Naive thymus-derived CD4-positive, alpha-beta T cell (primary cell): ENCODE data around the gene FAM81B. TPM values are rescaled to one million over a fixed set of nuclear protein-coding genes. Genes with fewer than 3 reads are reported as not detected.

Experiments
- ATAC-seq: fragments of 150-1000 bp; cut with Tn5 transposase; 2 replicates; pipeline ENCODE4 v1.10.0; 2021; ENCODE audit warnings: mild to moderate bottlenecking, moderate library complexity
- CTCF ChIA-PET: fragments of 350-600 bp; sonication (Branson Sonifier 250); formaldehyde crosslinking; loops from one replicate; lab custom pipeline; 2021; ENCODE audit warnings: antibody characterized with exemption; lab: Charles Lee
- POLR2A ChIA-PET: fragments of 350-600 bp; sonication (Branson Sonifier 250); formaldehyde crosslinking; loops from one replicate; lab custom pipeline; 2021; ENCODE audit warnings: antibody characterized with exemption, inconsistent platforms; lab: Charles Lee
- DNase-seq, 9 donors: peaks; one replicate each; pipeline versions ENCODE4 v3.0.0 to v3.0.0-alpha.2; 2020 to 2022; ENCODE audit warnings: mixed read lengths in 1 of 9
- H3K27ac ChIP-seq: one replicate; pipeline ENCODE4 v1.7.0; 2013; ENCODE audit warnings: mild to moderate bottlenecking, low read depth, low read length, moderate library complexity
- H3K27me3 ChIP-seq, 2 donors: one replicate each; pipeline ENCODE4 v1.7.0; 2013; ENCODE audit warnings: low read length in 2 of 2, mild to moderate bottlenecking in 2 of 2, moderate library complexity in 2 of 2; ENCODE audit not compliant: control insufficient read depth in 2 of 2, insufficient read depth in 2 of 2
- H3K36me3 ChIP-seq, 3 experiments: 1 replicate in 2 of 3; 2 replicates in 1 of 3; pipeline ENCODE4 v1.7.0; 2013; ENCODE audit warnings: low read length in 3 of 3, mild to moderate bottlenecking in 3 of 3, moderate library complexity in 1 of 3; ENCODE audit not compliant: insufficient read depth in 3 of 3, control insufficient read depth in 2 of 3
- H3K4me1 ChIP-seq, 2 donors: one replicate each; pipeline ENCODE4 v1.7.0; 2013; ENCODE audit warnings: low read length in 2 of 2, mild to moderate bottlenecking in 2 of 2, moderate library complexity in 1 of 2; ENCODE audit not compliant: control insufficient read depth in 2 of 2, insufficient read depth in 2 of 2
- H3K4me3 ChIP-seq: 2 replicates; pipeline ENCODE4 v1.7.0; 2013; ENCODE audit warnings: mild to moderate bottlenecking, low read length
- H3K9me3 ChIP-seq, 3 experiments: 1 replicate in 2 of 3; 2 replicates in 1 of 3; pipeline ENCODE4 v1.7.0; 2013; ENCODE audit warnings: low read length in 3 of 3; ENCODE audit not compliant: control insufficient read depth in 2 of 3
- H3K27ac Mint-ChIP-seq, 9 donors: one replicate each; pipeline ENCODE4 v1.8.0; 2020 to 2022; ENCODE audit warnings: mixed read lengths in 9 of 9, mild to moderate bottlenecking in 8 of 9, moderate library complexity in 5 of 9, inconsistent platforms in 2 of 9
- H3K27me3 Mint-ChIP-seq, 5 donors: one replicate each; pipeline ENCODE4 v1.8.0; 2021 to 2022; ENCODE audit warnings: mixed read lengths in 5 of 5, mild to moderate bottlenecking in 1 of 5
- H3K36me3 Mint-ChIP-seq, 5 donors: one replicate each; pipeline ENCODE4 v1.8.0; 2020 to 2022; ENCODE audit warnings: mixed read lengths in 5 of 5, mild to moderate bottlenecking in 3 of 5, inconsistent platforms in 1 of 5
- H3K4me1 Mint-ChIP-seq, 7 donors: one replicate each; pipeline ENCODE4 v1.8.0; 2020 to 2022; ENCODE audit warnings: mixed read lengths in 7 of 7, mild to moderate bottlenecking in 3 of 7, inconsistent platforms in 1 of 7
- H3K4me3 Mint-ChIP-seq, 10 donors: one replicate each; pipeline ENCODE4 v1.8.0; 2020 to 2022; ENCODE audit warnings: mild to moderate bottlenecking in 10 of 10, mixed read lengths in 10 of 10, moderate library complexity in 6 of 10, inconsistent platforms in 2 of 10
- H3K9me3 Mint-ChIP-seq, 11 donors: one replicate each; pipeline ENCODE4 v1.8.0; 2020 to 2022; ENCODE audit warnings: mixed read lengths in 11 of 11, mild to moderate bottlenecking in 4 of 11, inconsistent platforms in 1 of 11, moderate library complexity in 1 of 11
- intact Hi-C, 2 donors: fragments of 100-400 bp; cut with micrococcal nuclease; formaldehyde crosslinking; loops; one replicate each; pipeline ENCODE4 v1.15.1; 2023
- polyA plus RNA-seq, 2 donors: library from polyadenylated mRNA; unstranded; fragments of 300-500 nt; fragmentation: Illumina TruSeq; gene quantifications; one replicate each; pipeline ENCODE4 v1.2.3, GENCODE V29; 2021
- total RNA-seq, 6 experiments: library from RNA in 5 of 6; stranded (reverse) in 5 of 6; gene quantifications; 1 replicate in 5 of 6; 2 replicates in 1 of 6; pipeline ENCODE4 v1.2.3 and lab custom pipeline; 2021 to 2026

FAM81B gene
- total and polyA plus RNA-seq, 7 experiments from 2014 or later, result not detected

DNA sequence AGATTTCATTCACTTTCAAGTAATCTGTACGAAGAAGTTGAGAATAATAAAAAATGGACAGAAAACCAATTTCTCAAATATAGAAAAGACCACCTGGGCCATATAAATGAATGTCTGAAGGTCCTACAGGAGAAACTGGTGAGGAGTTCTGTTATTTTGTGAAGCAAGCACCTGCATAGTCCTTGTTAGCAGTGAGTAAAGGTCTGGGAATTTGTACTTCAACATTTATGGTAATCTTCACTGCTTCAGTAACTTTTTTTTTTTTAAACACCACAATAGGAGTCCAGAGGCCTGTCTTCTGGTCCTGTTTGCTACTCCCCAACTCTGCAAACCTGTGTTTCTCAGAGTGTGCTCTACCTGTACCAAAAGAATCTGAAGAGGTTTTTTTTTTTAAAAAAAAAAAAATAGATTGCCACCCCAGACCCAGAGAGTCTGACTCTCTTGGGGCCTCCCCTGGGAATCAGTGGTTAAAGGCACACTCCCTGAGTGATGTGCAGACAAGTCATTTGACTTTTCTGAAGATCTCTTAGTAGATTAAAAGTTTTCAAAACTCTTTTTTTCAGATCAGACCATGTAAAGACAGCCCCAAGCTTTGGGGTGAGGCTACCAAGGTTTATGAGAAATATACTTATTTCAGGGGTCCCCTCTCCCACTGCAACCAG, 55.5 kb downstream of the FAM81B start:
- no peak overlapping the region for H3K4me3 ChIP-seq
- Mint-ChIP-seq H3K4me3 (no peak overlapping the region), H3K27me3 (peaks cover 0 to 17% (median 9%) of the 10 kb centered on the region in 5 donors), H3K36me3 (no peaks in the 10 kb centered on the region), H3K4me1 (peaks cover 0 to 2% (median 0%) of the 10 kb centered on the region in 7 donors), H3K27ac (no peak overlapping the region), H3K9me3 (peaks cover 0 to 1% (median 0%) of the 10 kb centered on the region in 11 donors)
- DNase-seq (no peak), ATAC-seq (no peak)
- H3K27ac ChIP-seq, result no peak overlapping the region
- intact Hi-C loops, result no loop called here
- ChIA-PET POLR2A (no interaction called here), CTCF (no interaction called here)
- no peaks in the 10 kb centered on the region for H3K9me3 ChIP-seq
- H3K36me3 ChIP-seq, result no peaks in the 10 kb centered on the region
- H3K4me1 ChIP-seq, result no peaks in the 10 kb centered on the region
- H3K27me3 ChIP-seq, result no peaks in the 10 kb centered on the region

- H3K4me3 Mint-ChIP-seq, result no peak overlapping the region
- Histone ChIP-seq H3K4me1 (no peaks in the 10 kb centered on the region), H3K9me3 (no peaks in the 10 kb centered on the region), H3K27me3 (no peaks in the 10 kb centered on the region), H3K4me3 (no peak overlapping the region), H3K36me3 (no peaks in the 10 kb centered on the region), H3K27ac (no peak overlapping the region)
- intact Hi-C loops, result no loop called here
- ATAC-seq (no peak), DNase-seq (no peak)
- peaks cover 0 to 1% (median 0%) of the 10 kb centered on the region in 11 donors for H3K9me3 Mint-ChIP-seq
- no peak overlapping the region for H3K27ac Mint-ChIP-seq
- CTCF ChIA-PET, result no interaction called here
- H3K4me1 Mint-ChIP-seq, result peaks cover 0 to 2% (median 0%) of the 10 kb centered on the region in 7 donors
- POLR2A ChIA-PET, result no interaction called here
- H3K27me3 Mint-ChIP-seq, result peaks cover 0 to 16% (median 9%) of the 10 kb centered on the region in 5 donors
- no peaks in the 10 kb centered on the region for H3K36me3 Mint-ChIP-seq
These were observed 56.8 kb downstream of the FAM81B start for GRCh38 chr5:95447961-95448360.

GRCh38 chr5:95448789-95449188, 57.6 kb downstream of the FAM81B start:
- no peaks in the 10 kb centered on the region for H3K27me3 ChIP-seq
- no peaks in the 10 kb centered on the region for H3K36me3 ChIP-seq
- no peak overlapping the region for H3K4me3 ChIP-seq
- CTCF ChIA-PET, result no interaction called here
- no peaks in the 10 kb centered on the region for H3K9me3 Mint-ChIP-seq
- no peak overlapping the region for H3K4me3 Mint-ChIP-seq
- H3K4me1 Mint-ChIP-seq, result peaks cover 0 to 2% (median 0%) of the 10 kb centered on the region in 7 donors
- no peaks in the 10 kb centered on the region for H3K4me1 ChIP-seq
- no peak for DNase-seq
- H3K27ac ChIP-seq, result no peak overlapping the region
- H3K27me3 Mint-ChIP-seq, result peaks cover 0 to 13% (median 9%) of the 10 kb centered on the region in 5 donors
- no peak for ATAC-seq
- POLR2A ChIA-PET, result no interaction called here
- intact Hi-C loops, result no loop called here
- no peak overlapping the region for H3K27ac Mint-ChIP-seq
- H3K36me3 Mint-ChIP-seq, result no peaks in the 10 kb centered on the region
- H3K9me3 ChIP-seq, result no peaks in the 10 kb centered on the region

- H3K9me3 ChIP-seq, result no peaks in the 10 kb centered on the region
- no peak overlapping the region for H3K4me3 ChIP-seq
- ChIA-PET CTCF (no interaction called here), POLR2A (no interaction called here)
- no peak overlapping the region for H3K27ac ChIP-seq
- Mint-ChIP-seq H3K27ac (no peak overlapping the region), H3K4me1 (peaks cover 0 to 2% (median 0%) of the 10 kb centered on the region in 7 donors), H3K4me3 (no peak overlapping the region), H3K36me3 (no peaks in the 10 kb centered on the region), H3K27me3 (peaks cover 0 to 11% (median 4%) of the 10 kb centered on the region in 5 donors), H3K9me3 (no peaks in the 10 kb centered on the region)
- H3K36me3 ChIP-seq, result no peaks in the 10 kb centered on the region
- no peaks in the 10 kb centered on the region for H3K27me3 ChIP-seq
- no peaks in the 10 kb centered on the region for H3K4me1 ChIP-seq
- intact Hi-C loops, result no loop called here
- DNase-seq, result no peak
- no peak for ATAC-seq
These were observed 58.3 kb downstream of the FAM81B start for GRCh38 chr5:95449460-95449859.

- no peak for ATAC-seq
- H3K36me3 Mint-ChIP-seq, result peaks cover 0 to 5% (median 2%) of the 10 kb centered on the region in 5 donors
- H3K27ac Mint-ChIP-seq, result no peak overlapping the region
- no peak overlapping the region for H3K4me3 ChIP-seq
- peaks cover 0 to 6% (median 0%) of the 10 kb centered on the region in 7 donors for H3K4me1 Mint-ChIP-seq
- DNase-seq, result no peak
- no peaks in the 10 kb centered on the region for H3K4me1 ChIP-seq
- no peaks in the 10 kb centered on the region for H3K27me3 ChIP-seq
- H3K27me3 Mint-ChIP-seq, result peaks cover 0 to 4% (median 0%) of the 10 kb centered on the region in 5 donors
- H3K27ac ChIP-seq, result no peak overlapping the region
- H3K9me3 ChIP-seq, result no peaks in the 10 kb centered on the region
- POLR2A ChIA-PET, result no interaction called here
- no peak overlapping the region for H3K4me3 Mint-ChIP-seq
- no peaks in the 10 kb centered on the region for H3K36me3 ChIP-seq
- intact Hi-C loops, result no loop called here
- H3K9me3 Mint-ChIP-seq, result peaks cover 0 to 4% (median 0%) of the 10 kb centered on the region in 11 donors
- CTCF ChIA-PET, result no interaction called here
These were observed 63.4 kb downstream of the FAM81B start for GRCh38 chr5:95454536-95454935.

GRCh38 chr5:95460665-95461064, 69.5 kb downstream of the FAM81B start:
- H3K27me3 Mint-ChIP-seq, result no peaks in the 10 kb centered on the region
- ATAC-seq (no peak), DNase-seq (no peak)
- no peak overlapping the region for H3K4me3 ChIP-seq
- no peak overlapping the region for H3K27ac Mint-ChIP-seq
- POLR2A ChIA-PET, result no interaction called here
- peaks cover 0 to 3% (median 0%) of the 10 kb centered on the region in 7 donors for H3K4me1 Mint-ChIP-seq
- H3K4me1 ChIP-seq, result no peaks in the 10 kb centered on the region
- intact Hi-C loops, result no loop called here
- H3K4me3 Mint-ChIP-seq, result no peak overlapping the region
- CTCF ChIA-PET, result no interaction called here
- peaks cover 0 to under 1% (median 0%) of the 10 kb centered on the region in 11 donors for H3K9me3 Mint-ChIP-seq
- no peaks in the 10 kb centered on the region for H3K27me3 ChIP-seq
- H3K27ac ChIP-seq, result no peak overlapping the region
- H3K36me3 Mint-ChIP-seq, result peaks cover 11 to 36% (median 24%) of the 10 kb centered on the region in 5 donors
- H3K9me3 ChIP-seq, result no peaks in the 10 kb centered on the region
- H3K36me3 ChIP-seq, result peaks cover 0 to 18% (median 0%) of the 10 kb centered on the region in 3 experiments

DNA sequence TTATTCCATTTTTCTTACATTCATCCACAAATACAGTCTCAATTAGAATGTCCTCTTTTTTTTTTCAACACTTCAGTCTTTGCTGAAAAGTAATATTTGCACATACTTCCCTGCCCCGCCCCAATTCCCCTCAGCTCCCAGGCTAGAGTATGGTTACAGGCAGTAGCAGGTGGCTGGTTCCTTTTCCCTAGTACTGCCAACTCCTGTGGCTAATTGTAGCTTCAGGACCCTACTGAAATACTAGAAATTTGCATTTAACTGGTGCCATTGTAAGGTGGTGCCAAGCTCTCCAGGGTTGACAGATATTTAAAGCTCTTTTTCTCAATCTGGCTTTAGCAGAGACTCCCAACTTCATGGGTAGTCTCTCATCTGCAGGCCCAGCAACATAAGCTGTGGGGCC, 80.3 kb downstream of the FAM81B start:
- H3K36me3 ChIP-seq, result peaks cover 1 to 42% (median 11%) of the 10 kb centered on the region in 3 experiments
- DNase-seq (no peak), ATAC-seq (no peak)
- Mint-ChIP-seq H3K4me1 (peaks cover 0 to 9% (median 0%) of the 10 kb centered on the region in 7 donors), H3K4me3 (no peak overlapping the region), H3K27me3 (no peaks in the 10 kb centered on the region), H3K36me3 (peaks cover 19 to 65% (median 50%) of the 10 kb centered on the region in 5 donors), H3K27ac (peak overlapping the region in 1 of 9 donors; percentile 60), H3K9me3 (peaks cover 0 to 5% (median 0%) of the 10 kb centered on the region in 11 donors)
- POLR2A ChIA-PET, result no interaction called here
- no peak overlapping the region for H3K27ac ChIP-seq
- H3K27me3 ChIP-seq, result no peaks in the 10 kb centered on the region
- no peak overlapping the region for H3K4me3 ChIP-seq
- CTCF ChIA-PET, result no interaction called here
- no peaks in the 10 kb centered on the region for H3K4me1 ChIP-seq
- H3K9me3 ChIP-seq, result no peaks in the 10 kb centered on the region
- intact Hi-C loops, result no loop called here
